Thyroid gland (tissue), 4 donors: ENCODE data around the gene USH1G. TPM values are rescaled to one million over a fixed set of nuclear protein-coding genes. Genes with fewer than 3 reads are reported as not detected.
A peak's percentile ranks its signal among the peaks of the same experiment; 100 is the strongest.
"Not testable (repeated sequence)": the region's sequence is repeated elsewhere in the genome, so short reads cannot be mapped to it uniquely, and the experiment has no call there.

Experiments
- DNase-seq, 2 donors: peaks; one replicate each; pipeline ENCODE4 v3.0.0-alpha.2; 2019
- H3K27ac ChIP-seq, 3 donors: fragments of 200-600 bp; sonication (generic); 1 replicate in 2 of 3; 2 replicates in 1 of 3; pipeline ENCODE4 v1.5.1; 2016 to 2019; ENCODE audit warnings: mild to moderate bottlenecking in 1 of 3, moderate library complexity in 1 of 3
- H3K27me3 ChIP-seq: fragments of 200-600 bp; sonication (generic); one replicate; pipeline ENCODE4 v1.5.1; 2019
- H3K36me3 ChIP-seq, 2 donors: fragments of 200-600 bp; sonication (generic); one replicate each; pipeline ENCODE4 v1.5.1; 2016 to 2019
- H3K4me1 ChIP-seq, 2 donors: fragments of 200-600 bp; sonication (generic); one replicate each; pipeline ENCODE4 v1.5.1; 2017 to 2019
- H3K4me3 ChIP-seq, 3 donors: fragments of 200-600 bp; sonication (generic); replicated peaks in 1 of 3; 1 replicate in 2 of 3; 2 replicates in 1 of 3; pipeline ENCODE4 v1.5.1; 2016; ENCODE audit warnings: mild to moderate bottlenecking in 1 of 3
- H3K9me3 ChIP-seq: fragments of 200-600 bp; sonication (generic); one replicate; pipeline ENCODE4 v1.5.1; 2017
- POLR2A ChIP-seq, 2 donors: fragments of 450-650 bp; IDR thresholded peaks; one replicate each; pipeline ENCODE4 v1.6.1; 2017; ENCODE audit warnings: antibody characterized with exemption in 2 of 2, mild to moderate bottlenecking in 2 of 2, moderate library complexity in 1 of 2
- WGBS, 2 donors: methylation state at CpG; one replicate each; pipeline ENCODE4 v1.1.5; 2017; 5-methylcytosine and 5-hydroxymethylcytosine counted together
- intact Hi-C: fragments of 100-400 bp; cut with DNase I; formaldehyde crosslinking; loops from one replicate; pipeline ENCODE4 v1.15.1; 2023
- total RNA-seq, 4 donors: library from RNA; depleted of rRNA; stranded (reverse); fragments of >200 nt; gene quantifications; one replicate each; pipeline ENCODE4 v1.2.3, GENCODE V29; 2016
- TF ChIP-seq, protein P1 (sequence below), 6 experiments: fragments of 200-600 bp in 3 of 6; fragments of 450-650 bp in 3 of 6; sonication (generic) in 3 of 6; IDR thresholded peaks; one replicate each; pipeline ENCODE4 v1.5.1; 2016 to 2019; ENCODE audit warnings: antibody characterized with exemption in 6 of 6, mild to moderate bottlenecking in 2 of 6, inconsistent platforms in 1 of 6, moderate library complexity in 1 of 6

Gene USH1G
- total RNA-seq, 4 donors from 2014 or later, result not detected

DNA sequence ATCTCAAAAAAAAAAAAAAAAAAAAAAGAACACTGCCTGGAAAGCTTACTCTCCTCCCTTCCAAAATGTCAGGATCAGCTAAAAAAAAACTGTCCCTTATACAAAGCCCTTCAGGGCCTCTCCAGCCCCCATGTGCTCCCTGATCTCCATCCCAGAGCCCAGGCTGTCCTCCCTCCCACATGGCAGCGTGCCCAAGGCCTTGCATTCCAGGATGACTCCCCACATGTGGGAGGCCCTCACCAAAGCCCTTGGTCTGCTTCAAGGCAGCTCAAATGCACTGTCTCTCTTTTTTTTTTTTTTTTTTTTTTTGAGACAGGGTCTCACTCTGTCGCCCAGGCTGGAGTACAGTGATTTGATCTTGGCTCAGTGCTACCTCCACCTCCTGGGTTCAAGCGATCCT is 52.5 kb downstream of the USH1G start:
- Histone ChIP-seq H3K36me3 (no peaks in the 10 kb centered on the region), H3K9me3 (no peaks in the 10 kb centered on the region), H3K27me3 (no peaks in the 10 kb centered on the region), H3K4me1 (peaks cover 7 to 19% of the 10 kb centered on the region in 2 donors), H3K27ac (no peak overlapping the region), H3K4me3 (no peak overlapping the region)
- intact Hi-C loops, result no loop called here
- 79 to 91% methylated on average over 3 of the region's 3 CpGs for WGBS, 2 donors
- DNase-seq, result peak; percentile 39 to 42
- TF ChIP-seq, protein P1, sequence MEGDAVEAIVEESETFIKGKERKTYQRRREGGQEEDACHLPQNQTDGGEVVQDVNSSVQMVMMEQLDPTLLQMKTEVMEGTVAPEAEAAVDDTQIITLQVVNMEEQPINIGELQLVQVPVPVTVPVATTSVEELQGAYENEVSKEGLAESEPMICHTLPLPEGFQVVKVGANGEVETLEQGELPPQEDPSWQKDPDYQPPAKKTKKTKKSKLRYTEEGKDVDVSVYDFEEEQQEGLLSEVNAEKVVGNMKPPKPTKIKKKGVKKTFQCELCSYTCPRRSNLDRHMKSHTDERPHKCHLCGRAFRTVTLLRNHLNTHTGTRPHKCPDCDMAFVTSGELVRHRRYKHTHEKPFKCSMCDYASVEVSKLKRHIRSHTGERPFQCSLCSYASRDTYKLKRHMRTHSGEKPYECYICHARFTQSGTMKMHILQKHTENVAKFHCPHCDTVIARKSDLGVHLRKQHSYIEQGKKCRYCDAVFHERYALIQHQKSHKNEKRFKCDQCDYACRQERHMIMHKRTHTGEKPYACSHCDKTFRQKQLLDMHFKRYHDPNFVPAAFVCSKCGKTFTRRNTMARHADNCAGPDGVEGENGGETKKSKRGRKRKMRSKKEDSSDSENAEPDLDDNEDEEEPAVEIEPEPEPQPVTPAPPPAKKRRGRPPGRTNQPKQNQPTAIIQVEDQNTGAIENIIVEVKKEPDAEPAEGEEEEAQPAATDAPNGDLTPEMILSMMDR (IDR thresholded peaks at IDR 0.05), result no peak
- no peak for TF ChIP-seq POLR2A (IDR thresholded peaks at IDR 0.05)

DNA sequence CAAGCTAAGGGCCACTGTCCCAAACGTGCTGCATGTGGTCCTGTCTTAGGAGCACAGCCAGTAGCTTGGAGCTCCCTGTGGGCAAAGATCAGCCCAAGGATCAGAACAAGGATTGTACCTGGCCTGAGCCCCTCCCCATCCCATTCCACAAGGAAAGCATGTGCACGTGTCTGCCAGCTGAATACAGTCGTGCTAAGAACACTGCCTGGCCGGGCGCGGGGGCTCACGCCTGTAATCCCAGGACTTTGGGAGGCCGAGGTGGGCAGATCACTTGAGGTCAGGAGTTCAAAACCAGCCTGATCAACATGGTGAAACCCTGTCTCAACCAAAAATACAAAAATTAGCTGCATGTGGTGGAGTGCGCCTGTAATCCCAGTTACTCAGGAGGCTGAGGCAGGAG is 53.0 kb downstream of the USH1G start:
- H3K27ac ChIP-seq, intact Hi-C loops, DNase-seq, H3K27me3 ChIP-seq, H3K36me3 ChIP-seq, H3K4me3 ChIP-seq, H3K9me3 ChIP-seq: not testable (repeated sequence)
- H3K4me1 ChIP-seq, result peaks cover 7 to 19% of the 10 kb centered on the region in 2 donors
- WGBS, 2 donors, result 96 to 97% methylated on average over 7 to 9 of the region's 9 CpGs

DNA sequence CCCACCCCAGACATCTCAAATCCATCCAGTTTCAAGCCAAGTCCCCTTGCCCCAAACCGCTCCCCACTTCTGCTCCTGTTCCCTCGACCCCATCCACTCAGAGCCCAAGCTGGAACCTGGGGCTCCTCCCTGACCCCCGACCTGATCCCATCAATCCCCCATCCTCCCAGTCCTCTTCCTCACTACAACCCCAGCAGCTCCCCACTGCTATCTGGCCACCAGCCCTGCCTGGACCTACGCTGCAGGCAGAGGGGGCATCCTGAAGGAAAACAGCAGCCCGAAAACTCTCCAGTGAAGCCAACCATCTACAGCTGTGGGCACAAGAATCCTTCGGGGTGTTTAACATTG is 54.2 kb downstream of the USH1G start:
- H3K4me1 ChIP-seq, result peaks cover 7 to 18% of the 10 kb centered on the region in 2 donors
- no peak overlapping the region for H3K27ac ChIP-seq
- no peaks in the 10 kb centered on the region for H3K27me3 ChIP-seq
- DNase-seq, result no peak
- no peaks in the 10 kb centered on the region for H3K9me3 ChIP-seq
- no peaks in the 10 kb centered on the region for H3K36me3 ChIP-seq
- TF ChIP-seq, protein P1 (IDR thresholded peaks at IDR 0.05), result no peak
- TF ChIP-seq POLR2A (IDR thresholded peaks at IDR 0.05), result no peak
- 91 to 92% methylated on average over 6 of the region's 6 CpGs for WGBS, 2 donors
- intact Hi-C loops, result no loop called here
- H3K4me3 ChIP-seq, result no peak overlapping the region

DNA sequence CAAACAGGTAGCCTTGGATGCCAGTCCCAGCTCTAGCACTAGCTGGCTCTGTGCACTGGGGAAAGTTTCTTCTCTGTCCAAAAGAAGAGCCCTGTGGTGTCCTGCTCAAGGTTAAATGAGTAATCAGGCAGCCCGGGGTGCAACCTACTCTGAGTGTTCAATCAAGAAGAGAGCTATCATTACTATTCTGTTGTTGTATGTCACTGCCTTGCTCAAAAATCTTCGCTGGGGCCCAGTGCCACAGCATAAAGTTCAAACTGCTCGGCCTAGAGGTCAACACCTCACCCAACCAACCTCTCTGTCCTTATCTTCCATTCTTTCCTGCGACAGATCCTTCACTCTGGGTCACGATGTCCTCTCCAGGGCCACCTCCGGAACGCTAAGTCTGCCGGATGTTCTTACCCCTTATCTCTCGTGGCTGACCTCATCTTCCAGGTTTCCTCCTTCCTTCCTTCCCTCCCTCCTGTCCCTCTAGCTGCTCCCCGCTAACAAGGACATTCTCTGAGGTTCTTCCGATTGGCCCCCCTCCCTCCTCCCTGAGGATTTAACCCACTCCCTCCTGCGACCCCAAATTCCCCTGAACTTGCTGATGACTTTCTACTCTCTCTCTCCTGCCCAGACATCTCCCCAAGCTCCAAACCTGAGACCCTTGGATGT is 54.7 kb downstream of the USH1G start:
- Histone ChIP-seq H3K36me3 (no peaks in the 10 kb centered on the region), H3K27me3 (no peaks in the 10 kb centered on the region), H3K27ac (no peak overlapping the region), H3K9me3 (no peaks in the 10 kb centered on the region), H3K4me1 (peaks cover 7 to 16% of the 10 kb centered on the region in 2 donors), H3K4me3 (no peak overlapping the region)
- no peak for DNase-seq
- 80 to 86% methylated on average over 12 of the region's 12 CpGs for WGBS, 2 donors
- intact Hi-C loops, result no loop called here
- no peak for TF ChIP-seq POLR2A (IDR thresholded peaks at IDR 0.05)
- TF ChIP-seq, protein P1 (IDR thresholded peaks at IDR 0.05), result no peak

DNA sequence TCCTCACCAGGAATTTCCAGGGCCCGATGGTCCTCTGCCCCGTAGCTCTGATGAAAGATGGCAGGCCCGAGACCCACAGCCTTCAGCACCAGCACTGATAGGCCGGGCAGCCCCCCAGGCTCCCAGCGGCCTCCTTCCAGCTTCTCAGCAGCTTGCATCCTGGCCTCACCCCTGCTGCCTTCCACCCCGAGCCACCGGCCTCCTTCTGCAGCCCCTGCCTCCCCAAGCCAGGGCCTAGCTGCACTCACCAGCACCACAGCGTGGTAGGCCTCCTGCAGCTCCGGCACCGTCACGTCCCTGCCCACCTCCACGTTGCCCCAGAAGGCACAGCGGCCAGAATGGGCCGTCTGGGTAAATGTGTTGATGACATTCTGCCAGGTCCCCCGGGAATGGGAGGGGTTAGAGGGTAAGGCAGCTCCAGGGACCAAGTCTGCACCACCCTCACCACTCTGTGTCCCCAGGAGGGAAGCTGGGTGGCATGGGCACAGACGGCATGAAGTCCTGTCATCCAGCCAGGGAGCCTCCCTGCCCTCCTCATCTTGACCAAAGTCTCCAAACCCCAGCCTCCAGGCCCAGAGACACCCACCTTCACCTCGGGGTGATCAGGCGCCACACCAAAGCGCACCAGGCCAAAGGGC is 56.7 kb downstream of the USH1G start:
- 82 to 93% methylated on average over 17 to 19 of the region's 19 CpGs for WGBS, 2 donors
- intact Hi-C loops, result no loop called here

More for the DNA sequence above, 56.7 kb downstream of the USH1G start:
- H3K27ac ChIP-seq, result no peak overlapping the region
- H3K27me3 ChIP-seq, result no peaks in the 10 kb centered on the region
- H3K9me3 ChIP-seq, result no peaks in the 10 kb centered on the region
- H3K4me3 ChIP-seq, result no peak overlapping the region
- peaks cover 5 to 14% of the 10 kb centered on the region in 2 donors for H3K4me1 ChIP-seq
- TF ChIP-seq POLR2A (IDR thresholded peaks at IDR 0.05), result no peak
- TF ChIP-seq, protein P1 (IDR thresholded peaks at IDR 0.05), result no peak
- no peak for DNase-seq
- no peaks in the 10 kb centered on the region for H3K36me3 ChIP-seq

Other genes with a start within 250 kb of the USH1G start
- gene CD300LF, start 210.3 kb downstream of the USH1G start, total RNA-seq, result not detected
- gene RAB37, start 186.0 kb downstream of the USH1G start, total RNA-seq, result 1 to 10 TPM in 1 of 4 donors, under 1 TPM in 3; 0.33 to 1.8 (median 0.39) TPM
- gene NHERF1, start 174.6 kb downstream of the USH1G start, total RNA-seq, result 10 to 100 TPM; 21.9 to 63.4 (median 43.8) TPM
- gene NAT9, start 146.9 kb downstream of the USH1G start, total RNA-seq, result 10 to 100 TPM; 33.1 to 46.5 (median 41.4) TPM
- 100 to 1,000 TPM in 2 of 4 donors, 10 to 100 TPM in 2; 63.4 to 120 (median 94.0) TPM for gene GRIN2C, start 63.4 kb downstream of the USH1G start, total RNA-seq
- 10 to 100 TPM in 2 of 4 donors, 1 to 10 TPM in 2; 5.9 to 18.6 (median 10.2) TPM for gene FDXR, start 50.3 kb downstream of the USH1G start, total RNA-seq
- not detected for gene FADS6, start 29.6 kb downstream of the USH1G start, total RNA-seq
- gene OTOP2, start 1.0 kb upstream of the USH1G start, total RNA-seq, result not detected
- gene OTOP3, start 12.6 kb upstream of the USH1G start, total RNA-seq, result not detected
- 10 to 100 TPM; 19.4 to 27.4 (median 21.3) TPM for gene HID1, start 49.5 kb upstream of the USH1G start, total RNA-seq
- 1 to 10 TPM; 2.6 to 9.8 (median 4.2) TPM for gene CDR2L, start 64.4 kb upstream of the USH1G start, total RNA-seq
- 10 to 100 TPM; 37.8 to 55.1 (median 49.7) TPM for gene MRPL58, start 89.4 kb upstream of the USH1G start, total RNA-seq
- gene ATP5PD, start 123.7 kb upstream of the USH1G start, total RNA-seq, result 100 to 1,000 TPM; 172 to 408 (median 330) TPM
- gene KCTD2, start 124.0 kb upstream of the USH1G start, total RNA-seq, result 10 to 100 TPM; 33.6 to 48.6 (median 41.7) TPM
- gene SLC16A5, start 164.7 kb upstream of the USH1G start, total RNA-seq, result 10 to 100 TPM; 24.1 to 40.3 (median 27.6) TPM
- 10 to 100 TPM in 2 of 4 donors, 1 to 10 TPM in 2; 8.7 to 13.1 (median 10.5) TPM for gene ARMC7, start 186.7 kb upstream of the USH1G start, total RNA-seq
- 100 to 1,000 TPM in 3 of 4 donors, 10 to 100 TPM in 1; 84.7 to 203 (median 107) TPM for gene NT5C, start 208.5 kb upstream of the USH1G start, total RNA-seq
- 10 to 100 TPM; 15.1 to 23.4 (median 17.7) TPM for gene JPT1, start 231.3 kb upstream of the USH1G start, total RNA-seq